Brain microvascular endothelial cell (primary cell): Measurements from ENCODE around the gene DEXI.

Experiments
- DNase-seq: peaks from one replicate; pipeline ENCODE4 v3.0.0-alpha.2; 2020
- H3K27ac ChIP-seq: fragments of 250-450 bp; sonication (Bioruptor Pico); 2 replicates; pipeline ENCODE4 v1.5.1; 2020; ENCODE audit warnings: mild to moderate bottlenecking, moderate library complexity
- H3K27me3 ChIP-seq: fragments of 250-450 bp; sonication (Bioruptor Pico); replicated peaks from 2 replicates; pipeline ENCODE4 v1.5.1; 2020; ENCODE audit warnings: mild to moderate bottlenecking
- H3K36me3 ChIP-seq: fragments of 250-450 bp; sonication (Bioruptor Pico); replicated peaks from 2 replicates; pipeline ENCODE4 v1.5.1; 2020; ENCODE audit warnings: mild to moderate bottlenecking
- H3K4me3 ChIP-seq: 2 replicates; pipeline ENCODE4 v1.5.1; 2011; ENCODE audit warnings: low read depth, mild to moderate bottlenecking, control low read depth, low read length, moderate library complexity
- in situ Hi-C: cut with HindIII; loops from 2 replicates; pipeline ENCODE4 v1.10.0; 2017; ENCODE audit warnings: low sequenced_read_pairs, low pct_ligation_motif_present
- TF ChIP-seq, protein P1 (sequence below): IDR thresholded peaks from 2 replicates; pipeline ENCODE4 v1.5.1; 2011; ENCODE audit warnings: low read depth, mild to moderate bottlenecking, moderate library complexity, low read length, control low read depth, inconsistent platforms; ENCODE audit errors: missing control alignments

Gene DEXI

DNA sequence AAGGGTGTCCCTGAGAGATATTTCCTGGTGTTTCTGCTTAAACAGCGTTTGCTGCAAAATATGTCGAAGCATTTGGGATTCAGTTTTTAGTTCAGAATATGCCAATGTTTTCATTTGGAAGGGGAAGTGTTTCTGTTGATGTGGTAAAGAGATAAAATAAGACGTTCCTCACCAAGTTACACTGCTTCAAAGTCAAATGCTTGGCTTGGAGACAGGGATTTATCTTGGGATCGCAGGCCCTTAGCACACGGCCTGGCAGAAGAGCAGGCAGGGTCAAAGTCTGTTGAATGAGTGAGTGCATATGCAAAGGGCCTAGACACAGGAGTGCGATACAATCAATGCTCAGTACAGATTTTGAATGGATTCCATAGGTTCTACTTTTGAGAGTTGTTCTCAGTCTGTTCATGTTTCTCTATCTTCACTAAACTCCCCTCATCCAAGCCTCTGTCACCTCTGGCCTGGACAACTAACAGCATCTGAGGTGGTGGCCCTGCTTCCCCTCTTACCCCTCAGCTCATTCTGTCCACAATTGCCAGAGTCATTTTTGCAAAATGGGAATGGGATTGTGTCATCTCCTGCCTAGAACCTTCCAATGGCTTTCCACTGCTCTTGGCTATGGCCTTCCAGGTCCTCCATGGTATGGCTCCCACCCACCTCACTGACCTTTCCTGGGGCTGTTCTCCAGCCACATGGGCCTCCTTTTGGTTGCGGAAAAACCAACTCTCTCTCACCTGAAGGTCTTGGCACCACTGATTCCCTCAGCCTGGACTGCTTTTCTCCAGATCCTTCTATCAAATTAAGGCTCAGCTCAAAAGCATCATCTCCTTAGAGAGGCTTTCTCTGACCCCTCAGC is 3.2 kb downstream of the DEXI start:
- no peak for DNase-seq
- TF ChIP-seq, protein P1, sequence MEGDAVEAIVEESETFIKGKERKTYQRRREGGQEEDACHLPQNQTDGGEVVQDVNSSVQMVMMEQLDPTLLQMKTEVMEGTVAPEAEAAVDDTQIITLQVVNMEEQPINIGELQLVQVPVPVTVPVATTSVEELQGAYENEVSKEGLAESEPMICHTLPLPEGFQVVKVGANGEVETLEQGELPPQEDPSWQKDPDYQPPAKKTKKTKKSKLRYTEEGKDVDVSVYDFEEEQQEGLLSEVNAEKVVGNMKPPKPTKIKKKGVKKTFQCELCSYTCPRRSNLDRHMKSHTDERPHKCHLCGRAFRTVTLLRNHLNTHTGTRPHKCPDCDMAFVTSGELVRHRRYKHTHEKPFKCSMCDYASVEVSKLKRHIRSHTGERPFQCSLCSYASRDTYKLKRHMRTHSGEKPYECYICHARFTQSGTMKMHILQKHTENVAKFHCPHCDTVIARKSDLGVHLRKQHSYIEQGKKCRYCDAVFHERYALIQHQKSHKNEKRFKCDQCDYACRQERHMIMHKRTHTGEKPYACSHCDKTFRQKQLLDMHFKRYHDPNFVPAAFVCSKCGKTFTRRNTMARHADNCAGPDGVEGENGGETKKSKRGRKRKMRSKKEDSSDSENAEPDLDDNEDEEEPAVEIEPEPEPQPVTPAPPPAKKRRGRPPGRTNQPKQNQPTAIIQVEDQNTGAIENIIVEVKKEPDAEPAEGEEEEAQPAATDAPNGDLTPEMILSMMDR, result no peak
- Histone ChIP-seq H3K27me3 (no peaks in the 10 kb centered on the region), H3K27ac (no peak overlapping the region), H3K36me3 (peaks cover 8% of the 10 kb centered on the region), H3K4me3 (no peak overlapping the region)
- in situ Hi-C loops, result no loop called here

DNA sequence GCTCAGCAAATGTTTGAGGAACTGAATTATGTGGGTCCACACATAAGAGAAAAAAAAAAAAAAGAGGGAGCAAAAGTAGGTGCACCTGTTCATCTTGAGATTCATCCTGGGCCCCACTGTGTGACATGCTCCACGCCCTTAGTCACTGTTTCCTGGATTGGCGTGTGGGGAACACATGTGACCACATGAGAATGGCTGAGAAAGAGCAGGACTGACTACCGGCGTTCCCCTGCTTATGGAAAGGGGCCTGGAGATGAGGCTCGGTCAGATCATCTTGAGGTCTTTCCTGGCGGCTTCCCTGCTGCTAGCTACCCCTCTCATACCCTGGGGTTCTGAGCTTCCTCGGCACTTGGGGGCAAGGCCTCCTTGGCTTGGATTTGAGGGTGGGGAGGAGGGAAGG is 3.9 kb downstream of the DEXI start:
- DNase-seq, result no peak
- in situ Hi-C loops, result no loop called here
- H3K27me3 ChIP-seq, result no peaks in the 10 kb centered on the region
- H3K36me3 ChIP-seq, result peaks cover 14% of the 10 kb centered on the region
- H3K4me3 ChIP-seq, result no peak overlapping the region
- no peak overlapping the region for H3K27ac ChIP-seq
- TF ChIP-seq, protein P1, result no peak

DNA sequence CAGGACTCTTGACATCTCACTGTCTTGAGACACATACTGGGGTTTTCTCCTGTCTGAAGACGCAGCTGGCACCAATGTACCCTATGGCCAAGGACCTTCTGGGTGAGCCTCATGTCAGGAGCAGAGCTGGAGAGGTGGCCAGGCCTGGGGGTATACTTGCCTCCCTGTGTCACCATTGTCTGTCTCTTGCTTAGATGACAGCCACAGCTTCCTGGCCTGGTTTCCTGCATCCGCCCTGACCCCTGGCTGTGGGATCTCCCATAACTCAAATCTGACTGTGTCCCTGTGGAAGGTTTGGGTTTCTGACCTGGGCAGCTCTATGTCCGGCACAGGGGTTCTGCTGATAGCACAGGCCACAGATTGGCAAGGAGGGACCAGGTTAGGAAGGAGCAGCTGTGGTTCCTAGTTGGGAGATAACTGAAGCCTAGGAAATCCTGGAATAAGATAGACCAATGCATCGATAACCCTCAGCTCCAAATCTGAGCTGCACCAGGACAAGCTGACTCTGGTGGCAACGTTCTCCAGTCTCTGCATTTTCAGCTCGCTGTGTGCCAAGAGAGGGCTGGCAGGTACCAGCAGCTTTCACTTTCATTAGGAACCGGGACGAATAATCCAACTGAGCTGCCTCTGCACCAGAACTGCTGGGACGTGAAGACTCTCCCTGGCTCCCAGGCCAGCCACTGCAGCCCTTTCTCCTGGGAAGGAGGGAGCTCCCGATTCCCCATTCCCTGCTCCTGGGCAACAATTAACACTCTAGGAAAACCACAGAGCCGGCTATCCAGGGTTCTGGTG is 5.0 kb downstream of the DEXI start:
- Histone ChIP-seq H3K36me3 (peaks cover 16% of the 10 kb centered on the region), H3K27ac (no peak overlapping the region), H3K27me3 (no peaks in the 10 kb centered on the region), H3K4me3 (no peak overlapping the region)
- TF ChIP-seq, protein P1, result no peak
- in situ Hi-C loops, result no loop called here
- no peak for DNase-seq

DNA sequence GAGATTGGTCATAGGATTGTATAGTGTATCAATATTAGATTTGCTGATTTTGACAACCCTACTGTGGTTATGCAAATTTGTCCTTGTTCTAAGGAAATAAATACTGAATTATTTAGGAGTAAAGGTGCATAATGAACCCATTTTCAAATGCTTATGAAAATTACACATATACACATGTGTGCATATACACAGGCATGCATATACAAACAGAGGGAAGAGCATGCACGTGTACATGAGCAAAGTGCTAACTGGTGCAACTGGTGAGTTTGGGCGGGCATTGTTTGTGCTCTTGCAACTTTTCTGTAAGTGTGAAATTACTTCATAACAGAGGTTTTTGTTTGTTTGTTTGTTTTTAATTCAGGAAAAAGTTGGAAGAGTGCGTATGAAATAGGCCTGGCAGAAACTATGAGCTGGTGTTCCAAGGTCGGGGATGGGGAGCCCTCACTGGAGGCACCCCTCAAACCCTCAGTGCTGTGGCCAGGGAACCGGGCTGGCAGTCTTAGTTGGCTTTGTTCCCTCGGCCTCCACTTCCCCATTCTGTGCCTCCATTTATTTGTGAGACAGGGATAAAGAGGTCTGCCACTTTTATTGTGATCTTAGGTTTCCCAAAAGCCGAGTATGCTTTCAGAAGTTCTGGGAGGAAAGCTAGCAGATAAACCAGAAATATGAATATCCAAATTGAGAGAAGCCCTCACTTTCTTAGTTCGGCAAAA is 5.8 kb downstream of the DEXI start:
- no peak for DNase-seq
- no peak overlapping the region for H3K4me3 ChIP-seq
- no peaks in the 10 kb centered on the region for H3K27me3 ChIP-seq
- H3K27ac ChIP-seq, result no peak overlapping the region
- H3K36me3 ChIP-seq, result peaks cover 16% of the 10 kb centered on the region
- TF ChIP-seq, protein P1, result no peak
- in situ Hi-C loops, result no loop called here

DNA sequence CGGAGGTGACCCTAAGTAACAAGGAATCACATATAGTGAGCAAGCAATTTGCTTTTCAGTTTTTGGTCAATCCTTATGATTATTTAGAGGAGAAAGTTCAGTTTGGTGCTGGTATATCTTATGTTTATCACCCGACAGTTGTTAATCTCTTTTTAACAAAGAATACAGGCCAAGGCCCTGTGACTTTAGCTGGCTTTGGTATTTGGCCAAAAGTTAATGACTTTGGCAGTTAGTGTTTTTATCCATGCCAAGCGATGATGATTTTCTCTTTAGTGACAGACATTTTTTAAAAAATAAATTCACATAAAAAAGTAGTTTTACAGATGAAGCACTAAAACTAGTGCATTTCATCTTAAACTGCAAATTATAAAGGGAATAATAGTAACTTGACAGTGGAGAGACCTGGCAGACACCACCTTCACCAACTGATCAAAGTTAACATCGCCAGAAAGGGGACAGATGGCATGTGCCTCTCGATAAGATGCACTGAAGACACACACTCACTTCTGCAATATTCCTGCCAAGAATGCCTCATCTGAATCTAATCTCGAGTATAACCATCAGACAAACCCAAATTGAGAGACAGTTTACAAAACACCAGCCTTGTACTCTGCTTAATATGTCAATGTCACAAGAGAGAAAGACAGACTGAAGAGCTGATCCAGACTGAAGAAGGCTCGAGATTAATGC is 6.9 kb downstream of the DEXI start:
- in situ Hi-C loops, result no loop called here
- no peak overlapping the region for H3K27ac ChIP-seq
- no peaks in the 10 kb centered on the region for H3K27me3 ChIP-seq
- H3K4me3 ChIP-seq, result no peak overlapping the region
- TF ChIP-seq, protein P1, result no peak
- H3K36me3 ChIP-seq, result peaks cover 16% of the 10 kb centered on the region
- no peak for DNase-seq
